ENCODE data around the gene EVI2B.
"Not testable (repeated sequence)": the region's sequence is repeated elsewhere in the genome, so short reads cannot be mapped to it uniquely, and the experiment has no call there.

EVI2B gene

GRCh38 chr17:31266042-31266441 lies 47.8 kb downstream of the EVI2B start:
- DNase-seq = no peak

GRCh38 chr17:31262923-31263322 lies 50.9 kb downstream of the EVI2B start:
- not testable (repeated sequence) for DNase-seq

GRCh38 chr17:31261601-31262000 lies 52.3 kb downstream of the EVI2B start:
- DNase-seq = no peak

GRCh38 chr17:31260151-31260550 lies 53.7 kb downstream of the EVI2B start:
- no peak for DNase-seq

GRCh38 chr17:31256936-31257335 lies 56.9 kb downstream of the EVI2B start:
- DNase-seq = no peak

- DNase-seq = no peak
These were observed 59.2 kb downstream of the EVI2B start for GRCh38 chr17:31254654-31255053.

All from 8988T (cell line).